ENCODE data around the gene IRGC.

The IRGC gene

DNA sequence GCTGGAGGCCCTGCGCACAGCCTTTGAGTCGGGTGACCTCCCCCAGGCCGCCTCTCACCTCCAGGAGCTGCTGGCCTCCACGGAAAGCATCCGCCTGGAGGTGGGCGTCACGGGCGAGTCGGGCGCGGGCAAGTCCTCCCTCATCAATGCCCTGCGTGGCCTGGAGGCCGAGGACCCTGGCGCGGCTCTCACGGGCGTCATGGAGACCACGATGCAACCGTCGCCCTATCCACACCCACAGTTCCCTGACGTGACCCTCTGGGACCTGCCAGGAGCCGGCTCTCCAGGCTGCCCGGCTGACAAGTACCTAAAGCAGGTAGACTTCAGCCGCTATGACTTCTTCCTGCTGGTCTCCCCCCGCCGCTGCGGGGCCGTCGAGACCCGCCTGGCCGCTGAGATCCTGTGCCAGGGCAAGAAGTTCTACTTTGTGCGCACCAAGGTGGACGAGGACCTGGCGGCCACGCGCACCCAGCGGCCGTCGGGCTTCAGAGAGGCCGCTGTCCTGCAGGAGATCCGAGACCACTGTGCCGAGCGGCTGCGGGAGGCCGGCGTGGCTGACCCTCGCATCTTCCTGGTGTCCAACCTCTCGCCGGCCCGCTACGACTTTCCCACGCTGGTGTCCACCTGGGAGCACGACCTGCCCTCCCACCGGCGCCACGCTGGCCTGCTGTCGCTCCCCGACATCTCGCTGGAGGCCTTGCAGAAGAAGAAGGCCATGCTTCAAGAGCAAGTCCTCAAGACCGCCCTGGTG, 2.9 kb downstream of the IRGC start:
- TF ChIP-seq TAF1 (IDR thresholded peaks at IDR 0.05; ENCODE audit: borderline replicate concordance, insufficient read depth, low read length), result no peak
- TF ChIP-seq, protein P1, sequence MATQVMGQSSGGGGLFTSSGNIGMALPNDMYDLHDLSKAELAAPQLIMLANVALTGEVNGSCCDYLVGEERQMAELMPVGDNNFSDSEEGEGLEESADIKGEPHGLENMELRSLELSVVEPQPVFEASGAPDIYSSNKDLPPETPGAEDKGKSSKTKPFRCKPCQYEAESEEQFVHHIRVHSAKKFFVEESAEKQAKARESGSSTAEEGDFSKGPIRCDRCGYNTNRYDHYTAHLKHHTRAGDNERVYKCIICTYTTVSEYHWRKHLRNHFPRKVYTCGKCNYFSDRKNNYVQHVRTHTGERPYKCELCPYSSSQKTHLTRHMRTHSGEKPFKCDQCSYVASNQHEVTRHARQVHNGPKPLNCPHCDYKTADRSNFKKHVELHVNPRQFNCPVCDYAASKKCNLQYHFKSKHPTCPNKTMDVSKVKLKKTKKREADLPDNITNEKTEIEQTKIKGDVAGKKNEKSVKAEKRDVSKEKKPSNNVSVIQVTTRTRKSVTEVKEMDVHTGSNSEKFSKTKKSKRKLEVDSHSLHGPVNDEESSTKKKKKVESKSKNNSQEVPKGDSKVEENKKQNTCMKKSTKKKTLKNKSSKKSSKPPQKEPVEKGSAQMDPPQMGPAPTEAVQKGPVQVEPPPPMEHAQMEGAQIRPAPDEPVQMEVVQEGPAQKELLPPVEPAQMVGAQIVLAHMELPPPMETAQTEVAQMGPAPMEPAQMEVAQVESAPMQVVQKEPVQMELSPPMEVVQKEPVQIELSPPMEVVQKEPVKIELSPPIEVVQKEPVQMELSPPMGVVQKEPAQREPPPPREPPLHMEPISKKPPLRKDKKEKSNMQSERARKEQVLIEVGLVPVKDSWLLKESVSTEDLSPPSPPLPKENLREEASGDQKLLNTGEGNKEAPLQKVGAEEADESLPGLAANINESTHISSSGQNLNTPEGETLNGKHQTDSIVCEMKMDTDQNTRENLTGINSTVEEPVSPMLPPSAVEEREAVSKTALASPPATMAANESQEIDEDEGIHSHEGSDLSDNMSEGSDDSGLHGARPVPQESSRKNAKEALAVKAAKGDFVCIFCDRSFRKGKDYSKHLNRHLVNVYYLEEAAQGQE (IDR thresholded peaks at IDR 0.05; ENCODE audit: insufficient read depth in 1 of 2, low read depth in 2 of 2, low read length in 2 of 2), result no peak
- TF ChIP-seq POLR2AphosphoS5 (IDR thresholded peaks at IDR 0.05; ENCODE audit: low read depth, low read length), result no peak
- no peak for TF ChIP-seq SIN3A (IDR thresholded peaks at IDR 0.05; ENCODE audit: borderline replicate concordance, insufficient read depth, low read length)
- TF ChIP-seq FOXP2 (optimal IDR thresholded peaks at IDR 0.05; ENCODE audit: borderline replicate concordance, extremely low read depth, extremely low read length, insufficient read depth), result no peak

DNA sequence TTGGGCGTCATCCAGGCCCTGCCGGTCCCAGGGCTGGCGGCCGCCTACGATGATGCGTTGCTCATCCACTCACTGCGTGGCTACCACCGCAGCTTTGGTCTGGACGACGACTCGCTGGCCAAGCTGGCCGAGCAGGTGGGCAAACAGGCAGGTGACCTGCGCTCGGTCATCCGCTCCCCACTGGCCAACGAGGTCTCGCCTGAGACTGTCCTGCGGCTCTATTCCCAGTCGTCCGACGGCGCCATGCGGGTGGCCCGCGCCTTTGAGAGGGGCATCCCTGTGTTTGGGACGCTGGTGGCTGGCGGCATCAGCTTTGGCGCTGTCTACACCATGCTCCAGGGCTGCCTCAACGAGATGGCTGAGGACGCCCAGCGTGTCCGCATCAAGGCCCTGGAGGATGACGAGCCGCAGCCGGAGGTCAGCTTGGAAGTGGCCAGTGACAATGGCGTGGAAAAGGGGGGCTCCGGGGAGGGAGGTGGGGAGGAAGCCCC, 3.5 kb downstream of the IRGC start:
- TF ChIP-seq, protein P1 (IDR thresholded peaks at IDR 0.05; ENCODE audit: insufficient read depth in 1 of 2, low read depth in 2 of 2, low read length in 2 of 2), result no peak
- no peak for TF ChIP-seq POLR2AphosphoS5 (IDR thresholded peaks at IDR 0.05; ENCODE audit: low read depth, low read length)
- no peak for TF ChIP-seq SIN3A (IDR thresholded peaks at IDR 0.05; ENCODE audit: borderline replicate concordance, insufficient read depth, low read length)
- no peak for TF ChIP-seq TAF1 (IDR thresholded peaks at IDR 0.05; ENCODE audit: borderline replicate concordance, insufficient read depth, low read length)
- no peak for TF ChIP-seq FOXP2 (optimal IDR thresholded peaks at IDR 0.05; ENCODE audit: borderline replicate concordance, extremely low read depth, extremely low read length, insufficient read depth)

DNA sequence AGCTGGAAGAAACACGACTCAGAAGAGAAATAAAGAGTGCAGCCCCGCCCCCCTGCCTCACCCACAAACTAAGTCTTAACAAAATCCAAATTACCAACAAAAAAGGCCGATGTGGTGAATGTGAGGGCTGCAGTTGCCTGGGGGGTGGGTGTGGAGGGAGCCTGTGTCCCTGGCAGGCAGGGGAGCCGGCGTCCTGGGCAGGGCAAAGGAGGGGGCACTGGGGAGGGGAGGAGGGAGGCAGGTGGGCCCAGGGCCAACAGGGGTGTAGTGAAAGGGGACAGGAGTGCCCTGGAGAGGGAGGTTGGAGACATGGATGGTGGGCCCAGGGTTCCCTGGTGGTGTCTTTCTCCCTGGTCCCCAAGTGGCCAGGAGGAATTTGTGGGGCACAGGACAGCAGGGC, 4.0 kb downstream of the IRGC start:
- TF ChIP-seq POLR2AphosphoS5 (IDR thresholded peaks at IDR 0.05; ENCODE audit: low read depth, low read length) (no peak), SIN3A (IDR thresholded peaks at IDR 0.05; ENCODE audit: borderline replicate concordance, insufficient read depth, low read length) (no peak), FOXP2 (optimal IDR thresholded peaks at IDR 0.05; ENCODE audit: borderline replicate concordance, extremely low read depth, extremely low read length, insufficient read depth) (no peak), TAF1 (IDR thresholded peaks at IDR 0.05; ENCODE audit: borderline replicate concordance, insufficient read depth, low read length) (no peak)
- TF ChIP-seq, protein P1 (IDR thresholded peaks at IDR 0.05; ENCODE audit: insufficient read depth in 1 of 2, low read depth in 2 of 2, low read length in 2 of 2), result no peak

DNA sequence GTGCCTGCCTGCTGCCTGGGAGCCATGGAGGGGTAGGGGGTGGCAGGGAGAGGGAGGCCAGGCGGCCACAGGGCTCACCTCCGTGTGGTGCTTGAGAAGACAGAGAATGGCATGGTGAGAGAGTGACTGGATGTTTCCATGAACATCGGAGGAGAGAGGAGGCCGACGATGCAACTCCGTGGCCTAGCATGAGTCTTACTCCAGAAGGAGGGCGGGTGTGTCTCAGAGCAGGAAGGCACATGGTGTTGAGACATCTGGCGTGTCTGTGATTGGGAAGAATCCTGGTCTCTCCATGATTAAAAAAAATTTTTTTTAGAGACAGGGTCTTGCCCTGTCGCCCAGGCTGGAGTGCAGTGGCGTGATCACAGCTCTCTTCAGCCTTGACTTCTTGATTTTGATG, 5.1 kb downstream of the IRGC start:
- TF ChIP-seq POLR2AphosphoS5 (IDR thresholded peaks at IDR 0.05; ENCODE audit: low read depth, low read length) (no peak), SIN3A (IDR thresholded peaks at IDR 0.05; ENCODE audit: borderline replicate concordance, insufficient read depth, low read length) (no peak), FOXP2 (optimal IDR thresholded peaks at IDR 0.05; ENCODE audit: borderline replicate concordance, extremely low read depth, extremely low read length, insufficient read depth) (no peak), TAF1 (IDR thresholded peaks at IDR 0.05; ENCODE audit: borderline replicate concordance, insufficient read depth, low read length) (no peak)
- TF ChIP-seq, protein P1 (IDR thresholded peaks at IDR 0.05; ENCODE audit: insufficient read depth in 1 of 2, low read depth in 2 of 2, low read length in 2 of 2), result no peak
